Activated CD4-positive, alpha-beta T cell treated with anti-CD3 and anti-CD28 coated beads, Interleukin-2, amount 50 U/mL, for 1 hour (primary cell): ENCODE measurements around the gene BCR.

ENCODE experiments used
- DNase-seq: peaks from one replicate; pipeline ENCODE4 v3.0.0-alpha.2; 2020

BCR gene

GRCh38 chr22:23266780-23267179 is 86.5 kb downstream of the BCR start:
- no peak for DNase-seq

GRCh38 chr22:23267226-23268043 is 87.1 kb downstream of the BCR start:
- DNase-seq = no peak

- DNase-seq = no peak
Measured at GRCh38 chr22:23268139-23268712, 87.9 kb downstream of the BCR start.

GRCh38 chr22:23268877-23269276 is 88.6 kb downstream of the BCR start:
- DNase-seq = no peak

- DNase-seq = no peak
Measured at GRCh38 chr22:23269441-23270211, 89.3 kb downstream of the BCR start.

- no peak for DNase-seq
Measured at GRCh38 chr22:23270212-23270733, 90.0 kb downstream of the BCR start.

- DNase-seq = no peak
Measured at GRCh38 chr22:23270798-23271596, 90.7 kb downstream of the BCR start.

GRCh38 chr22:23271597-23271908 is 91.2 kb downstream of the BCR start:
- no peak for DNase-seq

GRCh38 chr22:23272371-23272770 is 92.1 kb downstream of the BCR start:
- DNase-seq = no peak

GRCh38 chr22:23272834-23273233 is 92.5 kb downstream of the BCR start:
- DNase-seq = no peak

GRCh38 chr22:23273445-23274145 is 93.3 kb downstream of the BCR start:
- DNase-seq = no peak

GRCh38 chr22:23274146-23274526 is 93.8 kb downstream of the BCR start:
- DNase-seq = no peak

- no peak for DNase-seq
Measured at GRCh38 chr22:23274891-23275694, 94.8 kb downstream of the BCR start.

GRCh38 chr22:23275751-23276150 is 95.4 kb downstream of the BCR start:
- DNase-seq = no peak

GRCh38 chr22:23276656-23277582 is 96.6 kb downstream of the BCR start:
- no peak for DNase-seq

GRCh38 chr22:23277583-23278295 is 97.4 kb downstream of the BCR start:
- DNase-seq = no peak

GRCh38 chr22:23278883-23279675 is 98.8 kb downstream of the BCR start:
- DNase-seq = no peak

- no peak for DNase-seq
Measured at GRCh38 chr22:23279781-23280180, 99.5 kb downstream of the BCR start.
